Measurements from ENCODE around the gene MAK. TPM values are rescaled to one million over a fixed set of nuclear protein-coding genes. Genes with fewer than 3 reads are reported as not detected.

MAK gene
- total RNA-seq, 1 experiment from 2014 or later: 0.06 TPM

DNA sequence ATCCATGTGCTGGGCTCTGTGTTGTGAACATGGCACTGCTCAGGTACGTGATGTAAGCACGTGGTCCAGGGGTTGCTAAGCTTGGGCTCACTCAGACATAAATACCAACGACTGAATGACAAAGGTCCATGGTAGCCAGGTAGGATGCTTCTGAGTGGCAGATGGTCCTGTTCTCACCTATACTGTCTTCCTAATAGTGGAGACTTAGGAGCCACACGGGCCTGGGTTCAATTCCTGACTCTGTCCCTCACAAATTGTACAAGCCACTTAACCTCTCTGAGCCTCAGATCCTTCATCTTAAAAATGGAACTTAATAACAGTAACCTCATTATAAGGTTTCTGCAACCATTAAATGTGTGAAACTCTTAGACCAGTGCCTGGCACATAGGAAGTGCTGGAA is 36.7 kb upstream of the MAK start:
- CTCF ChIA-PET: no interaction called here
- intact Hi-C loops (cut with micrococcal nuclease; ENCODE audit: unreplicated experiment): no loop called here
- TF ChIP-seq, protein P1, sequence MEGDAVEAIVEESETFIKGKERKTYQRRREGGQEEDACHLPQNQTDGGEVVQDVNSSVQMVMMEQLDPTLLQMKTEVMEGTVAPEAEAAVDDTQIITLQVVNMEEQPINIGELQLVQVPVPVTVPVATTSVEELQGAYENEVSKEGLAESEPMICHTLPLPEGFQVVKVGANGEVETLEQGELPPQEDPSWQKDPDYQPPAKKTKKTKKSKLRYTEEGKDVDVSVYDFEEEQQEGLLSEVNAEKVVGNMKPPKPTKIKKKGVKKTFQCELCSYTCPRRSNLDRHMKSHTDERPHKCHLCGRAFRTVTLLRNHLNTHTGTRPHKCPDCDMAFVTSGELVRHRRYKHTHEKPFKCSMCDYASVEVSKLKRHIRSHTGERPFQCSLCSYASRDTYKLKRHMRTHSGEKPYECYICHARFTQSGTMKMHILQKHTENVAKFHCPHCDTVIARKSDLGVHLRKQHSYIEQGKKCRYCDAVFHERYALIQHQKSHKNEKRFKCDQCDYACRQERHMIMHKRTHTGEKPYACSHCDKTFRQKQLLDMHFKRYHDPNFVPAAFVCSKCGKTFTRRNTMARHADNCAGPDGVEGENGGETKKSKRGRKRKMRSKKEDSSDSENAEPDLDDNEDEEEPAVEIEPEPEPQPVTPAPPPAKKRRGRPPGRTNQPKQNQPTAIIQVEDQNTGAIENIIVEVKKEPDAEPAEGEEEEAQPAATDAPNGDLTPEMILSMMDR (conservative IDR thresholded peaks at IDR 0.05; ENCODE audit: low read depth, low read length): no peak
- TF ChIP-seq EZH2 (IDR thresholded peaks at IDR 0.05; ENCODE audit: borderline replicate concordance, low read depth, low read length, poor library complexity, severe bottlenecking): no peak
- Histone ChIP-seq H3K27me3 (replicated peaks; ENCODE audit: insufficient read depth, low read depth, low read length, poor library complexity) (no peaks in the 10 kb centered on the region), H3K4me3 (ENCODE audit: low read depth, low read length, poor library complexity, severe bottlenecking) (no peak overlapping the region), H3K27ac (ENCODE audit: low read depth, low read length, poor library complexity, severe bottlenecking) (no peak overlapping the region), H3K36me3 (ENCODE audit: insufficient read depth, low read length, poor library complexity, severe bottlenecking) (no peaks in the 10 kb centered on the region), H3K4me1 (ENCODE audit: insufficient read depth, low read length, poor library complexity, severe bottlenecking) (no peaks in the 10 kb centered on the region), H3K9me3 (ENCODE audit: low read depth, low read length, poor library complexity, severe bottlenecking) (no peaks in the 10 kb centered on the region)
- no TSS peak for BruUV-seq (replicated peaks)
- DNase-seq (ENCODE audit: low spot score): no peak
- POLR2A ChIA-PET (ENCODE audit: low non-redundant PET): no interaction called here

DNA sequence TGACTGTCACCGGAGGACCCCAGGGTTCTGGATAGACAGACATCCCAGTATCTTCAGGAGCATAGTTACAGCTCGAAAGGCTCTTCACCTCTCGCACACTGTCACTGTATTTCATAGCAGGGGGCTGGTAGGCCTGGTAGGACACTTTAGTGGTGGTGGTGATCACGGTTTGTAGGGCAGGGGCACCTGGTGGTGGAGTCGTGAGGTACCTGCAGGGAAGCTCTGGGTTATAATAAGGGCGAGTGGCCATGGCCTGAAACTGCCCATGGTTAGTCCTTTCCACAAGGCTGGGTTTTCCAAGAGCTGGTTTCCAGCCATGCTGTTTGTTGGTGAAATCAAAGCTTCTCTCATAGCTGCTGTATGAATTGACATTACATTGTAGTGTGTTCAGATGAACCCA is 35.9 kb upstream of the MAK start:
- DNase-seq (ENCODE audit: low spot score): no peak
- no peaks in the 10 kb centered on the region for H3K36me3 ChIP-seq (ENCODE audit: insufficient read depth, low read length, poor library complexity, severe bottlenecking)
- CTCF ChIA-PET: no interaction called here
- intact Hi-C loops (cut with micrococcal nuclease; ENCODE audit: unreplicated experiment): no loop called here
- no peak overlapping the region for H3K27ac ChIP-seq (ENCODE audit: low read depth, low read length, poor library complexity, severe bottlenecking)
- no peaks in the 10 kb centered on the region for H3K9me3 ChIP-seq (ENCODE audit: low read depth, low read length, poor library complexity, severe bottlenecking)
- H3K4me3 ChIP-seq (ENCODE audit: low read depth, low read length, poor library complexity, severe bottlenecking): no peak overlapping the region
- POLR2A ChIA-PET (ENCODE audit: low non-redundant PET): no interaction called here
- TF ChIP-seq, protein P1 (conservative IDR thresholded peaks at IDR 0.05; ENCODE audit: low read depth, low read length): no peak
- no peak for TF ChIP-seq EZH2 (IDR thresholded peaks at IDR 0.05; ENCODE audit: borderline replicate concordance, low read depth, low read length, poor library complexity, severe bottlenecking)
- BruUV-seq (replicated peaks): no TSS peak
- no peaks in the 10 kb centered on the region for H3K4me1 ChIP-seq (ENCODE audit: insufficient read depth, low read length, poor library complexity, severe bottlenecking)
- H3K27me3 ChIP-seq (replicated peaks; ENCODE audit: insufficient read depth, low read depth, low read length, poor library complexity): no peaks in the 10 kb centered on the region

DNA sequence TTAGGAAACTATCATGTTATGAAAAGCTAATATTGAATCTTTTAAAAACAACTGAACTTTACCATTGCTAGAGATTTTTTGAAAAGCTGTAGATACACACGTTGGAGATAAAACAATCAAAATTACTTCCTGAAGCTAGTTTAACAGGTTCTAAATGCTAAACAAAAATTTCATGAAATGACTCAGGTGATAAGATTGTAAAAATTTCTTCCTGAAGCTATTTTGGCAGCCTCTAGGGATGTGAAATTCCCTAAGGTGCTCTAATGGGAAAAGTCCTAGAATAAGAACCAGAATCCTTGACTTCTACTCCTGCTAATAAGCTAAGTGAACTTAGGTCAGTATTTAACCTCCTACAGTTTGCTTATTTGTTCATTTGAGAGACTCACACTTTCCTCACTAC is 35.0 kb upstream of the MAK start:
- intact Hi-C loops (cut with micrococcal nuclease; ENCODE audit: unreplicated experiment): no loop called here
- Histone ChIP-seq H3K36me3 (ENCODE audit: insufficient read depth, low read length, poor library complexity, severe bottlenecking) (no peaks in the 10 kb centered on the region), H3K27ac (ENCODE audit: low read depth, low read length, poor library complexity, severe bottlenecking) (no peak overlapping the region), H3K9me3 (ENCODE audit: low read depth, low read length, poor library complexity, severe bottlenecking) (no peaks in the 10 kb centered on the region), H3K4me3 (ENCODE audit: low read depth, low read length, poor library complexity, severe bottlenecking) (no peak overlapping the region), H3K27me3 (replicated peaks; ENCODE audit: insufficient read depth, low read depth, low read length, poor library complexity) (no peaks in the 10 kb centered on the region), H3K4me1 (ENCODE audit: insufficient read depth, low read length, poor library complexity, severe bottlenecking) (no peaks in the 10 kb centered on the region)
- POLR2A ChIA-PET (ENCODE audit: low non-redundant PET): no interaction called here
- CTCF ChIA-PET: interaction anchor here (1.0 kb wide), 1 partner anchor 220 kb away, joined by 3 read pairs; the partner anchor contains the start of gene SMIM13
- no TSS peak for BruUV-seq (replicated peaks)
- no peak for DNase-seq (ENCODE audit: low spot score)
- no peak for TF ChIP-seq EZH2 (IDR thresholded peaks at IDR 0.05; ENCODE audit: borderline replicate concordance, low read depth, low read length, poor library complexity, severe bottlenecking)
- TF ChIP-seq, protein P1 (conservative IDR thresholded peaks at IDR 0.05; ENCODE audit: low read depth, low read length): no peak

All from A673 (cell line).